ENCODE results near the gene CST7.
"Not testable (repeated sequence)": the region's sequence is repeated elsewhere in the genome, so short reads cannot be mapped to it uniquely, and the experiment has no call there.

The CST7 gene

GRCh38 chr20:24948939-24949679, at the start of gene CST7:
Gene CST7 (plus strand): TSS chr20:24949269. CDS start chr20:24949506, 237 bp downstream.
- no peak for DNase-seq

DNA sequence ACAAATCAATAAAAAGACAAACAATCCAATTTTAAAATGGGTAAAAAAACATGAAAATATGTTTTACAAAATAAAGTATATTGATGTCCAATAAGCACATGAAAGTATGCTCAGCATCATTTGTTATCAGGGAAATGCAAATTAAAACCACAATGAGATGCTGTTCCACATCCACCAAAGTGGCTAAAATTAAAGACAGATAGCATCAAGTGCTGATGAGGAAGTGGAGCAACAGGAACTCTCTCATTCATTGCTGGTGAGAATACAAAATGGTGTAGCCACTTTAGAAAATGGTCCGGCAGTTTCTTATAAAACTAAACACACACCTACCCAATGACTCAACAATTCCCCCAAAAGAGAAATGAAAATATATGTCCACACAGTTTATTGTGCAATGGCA, 42.3 kb upstream of the CST7 start:
- no peak for DNase-seq

GRCh38 chr20:24908642-24909041, 40.4 kb upstream of the CST7 start:
- no peak for DNase-seq

GRCh38 chr20:24909086-24909780, 39.8 kb upstream of the CST7 start:
- DNase-seq: no peak

DNA sequence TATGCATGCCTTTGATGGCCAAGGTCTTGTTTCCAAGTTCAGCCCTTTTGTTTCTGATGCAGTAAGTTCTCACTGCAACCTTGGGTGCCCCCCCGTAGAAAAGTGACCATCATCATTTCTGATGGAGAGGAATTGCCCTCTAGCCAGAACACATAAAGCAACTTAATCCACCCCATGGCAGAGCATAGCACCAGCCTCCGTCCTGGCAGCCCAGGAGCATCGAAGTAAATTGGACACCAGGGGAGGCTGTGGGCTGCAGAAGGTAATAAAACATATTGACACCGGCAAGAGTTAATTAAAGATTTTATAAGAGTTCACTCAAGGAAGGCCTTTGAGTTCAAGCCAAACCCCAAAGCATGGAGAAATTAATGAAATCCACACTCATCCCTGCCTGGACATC, 39.2 kb upstream of the CST7 start:
- no peak for DNase-seq

DNA sequence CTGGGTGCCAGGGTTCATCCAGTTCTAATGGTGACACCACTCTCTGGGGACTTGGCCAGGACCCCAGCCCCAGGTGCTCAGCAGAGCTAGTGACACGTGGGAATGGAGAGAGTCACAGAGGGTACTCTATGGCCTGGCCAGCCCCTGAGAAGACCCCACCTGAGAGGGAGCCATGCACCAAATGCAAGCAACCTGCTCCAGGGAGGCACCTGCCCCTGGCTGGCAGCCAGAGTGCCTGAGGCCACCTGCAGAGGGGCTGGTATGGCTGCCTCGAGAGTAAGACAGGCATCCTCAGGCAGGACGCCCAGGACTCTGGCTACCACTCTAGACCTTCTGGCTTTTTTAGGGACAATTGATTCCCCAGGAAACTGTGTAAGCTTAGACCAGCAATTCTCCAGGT, 38.6 kb upstream of the CST7 start:
- DNase-seq: no peak

DNA sequence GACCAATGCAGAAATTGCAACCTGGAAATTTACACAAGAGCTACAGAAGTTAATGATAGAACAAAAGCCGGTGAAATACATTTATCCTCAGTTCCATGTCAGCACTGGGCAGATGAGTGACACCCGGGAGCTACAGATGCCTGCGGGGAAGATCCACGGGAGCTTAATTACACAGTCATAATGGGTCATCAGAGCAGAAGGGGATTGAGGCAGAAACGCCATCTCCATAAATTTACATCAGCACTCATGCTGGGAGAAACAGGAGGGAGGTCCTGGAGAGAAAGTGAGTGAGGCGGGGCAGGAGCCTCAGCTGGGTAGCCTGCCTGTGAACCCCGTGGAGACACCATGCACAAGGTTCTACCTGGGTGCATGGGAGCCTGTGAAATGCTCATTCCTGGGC, 37.6 kb upstream of the CST7 start:
- no peak for DNase-seq

DNA sequence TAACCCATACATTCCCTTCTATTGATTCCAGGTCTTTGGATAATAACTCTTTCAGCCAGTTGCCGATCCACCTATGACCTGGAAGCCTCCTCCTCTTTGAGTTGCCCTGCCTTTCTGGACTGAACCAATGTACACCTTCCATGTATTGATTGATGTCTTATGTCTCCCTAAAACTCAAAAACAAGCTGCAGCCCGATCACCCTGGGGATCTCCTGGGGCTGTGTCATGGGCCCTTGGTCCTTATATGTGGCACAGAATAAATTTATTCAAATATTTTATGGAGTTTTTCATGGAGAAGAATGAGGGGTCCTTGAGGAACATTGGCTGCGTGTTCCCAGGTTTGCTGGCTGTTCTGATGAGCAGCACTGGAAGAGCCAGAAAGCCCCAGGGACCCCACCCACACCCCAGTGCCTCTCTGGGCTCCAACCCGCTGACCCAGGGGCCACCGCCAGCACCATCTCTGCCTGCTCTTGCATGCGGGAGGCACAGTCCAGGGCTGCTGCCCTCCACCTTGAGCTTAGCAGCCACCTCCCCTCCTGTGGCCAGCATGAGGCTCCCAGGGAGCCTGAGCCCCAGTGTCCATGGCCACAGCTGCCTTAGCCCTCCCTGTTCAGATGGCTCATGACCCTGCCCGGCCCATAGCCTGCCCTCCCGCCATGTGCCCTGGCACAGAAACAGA, 36.5 kb upstream of the CST7 start:
- DNase-seq: no peak

GRCh38 chr20:24913076-24913628, 35.9 kb upstream of the CST7 start:
- no peak for DNase-seq

- DNase-seq: no peak
Observed at GRCh38 chr20:24914388-24915241, 34.5 kb upstream of the CST7 start.

GRCh38 chr20:24915440-24915839, 33.6 kb upstream of the CST7 start:
- no peak for DNase-seq

- no peak for DNase-seq
Observed at GRCh38 chr20:24915892-24916291, 33.2 kb upstream of the CST7 start.

DNA sequence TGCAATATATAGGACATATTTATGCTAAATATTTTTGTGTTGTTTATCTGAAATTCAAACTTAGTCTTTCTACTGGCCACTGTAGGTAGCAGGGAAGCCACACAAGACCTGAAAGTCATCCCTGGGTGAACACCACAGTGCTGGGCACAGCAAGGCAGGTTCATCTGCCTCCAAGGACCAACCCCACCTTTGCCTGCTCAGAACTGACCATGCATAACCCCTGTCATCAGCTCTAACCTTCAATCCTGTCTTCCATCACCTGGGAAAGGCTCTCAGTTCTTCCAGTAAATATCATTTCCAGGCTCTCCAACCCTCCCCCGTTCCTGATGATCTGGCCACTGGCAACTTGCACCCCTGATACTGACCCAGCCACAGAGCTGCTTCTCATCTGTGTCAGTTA, 32.7 kb upstream of the CST7 start:
- DNase-seq: no peak

DNA sequence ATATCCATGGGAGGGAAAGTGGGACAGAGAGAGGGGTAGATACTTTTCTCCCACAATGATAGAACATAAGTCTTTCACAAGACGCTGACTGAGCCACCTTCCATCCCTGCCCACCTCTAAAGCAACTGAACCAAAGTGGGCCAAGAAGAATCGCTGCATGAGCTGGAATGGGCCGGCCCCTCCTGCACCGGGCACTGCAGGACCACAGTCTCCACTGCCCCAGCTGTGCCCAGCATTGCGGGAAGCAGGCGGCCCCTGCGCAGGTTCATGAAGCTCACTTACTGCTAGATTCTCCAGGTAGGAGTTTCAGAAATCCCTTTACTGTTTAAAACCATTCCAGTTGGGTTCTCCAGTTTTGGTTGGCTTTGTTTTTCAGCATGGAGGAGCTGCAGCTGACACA, 32.0 kb upstream of the CST7 start:
- no peak for DNase-seq

DNA sequence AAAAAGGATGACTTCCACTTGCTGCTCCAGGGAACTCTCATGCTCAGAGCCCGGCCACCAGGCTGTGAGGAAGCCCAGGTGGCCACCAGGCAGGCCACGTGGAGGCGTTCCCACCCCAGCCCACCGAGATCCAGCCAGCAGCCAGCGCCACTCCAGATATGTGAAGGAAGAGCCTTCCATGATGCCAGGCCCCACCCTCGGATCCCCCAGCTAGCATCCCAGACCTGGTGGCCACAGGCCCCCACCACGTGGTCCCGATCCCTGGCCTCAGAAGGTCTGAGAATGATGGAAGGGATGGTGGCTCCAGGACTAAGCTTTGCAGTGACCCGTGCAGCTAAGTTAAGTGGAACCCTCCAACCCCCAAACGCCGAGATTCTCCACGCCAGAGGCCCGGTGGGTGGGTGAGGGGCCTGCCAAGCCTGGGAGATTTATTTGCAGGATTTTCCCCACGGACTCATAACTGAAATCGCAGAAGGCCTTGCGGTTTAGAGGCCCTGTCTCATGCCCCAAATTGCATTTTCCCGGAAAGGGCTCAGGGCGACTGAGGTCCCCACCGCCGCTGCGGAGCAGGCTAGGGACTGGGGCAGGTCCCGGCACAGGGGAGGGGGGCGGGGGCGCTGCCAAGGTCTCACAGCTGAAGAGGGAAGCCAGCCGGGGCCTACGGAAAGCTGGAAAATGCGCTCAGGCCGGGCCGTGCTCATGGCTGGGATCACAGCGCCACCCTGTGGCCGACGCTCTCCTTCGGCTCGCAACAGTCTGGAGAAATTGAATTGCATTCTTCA, 31.1 kb upstream of the CST7 start:
- peak in 1 of 2 experiments; percentile 32 for DNase-seq

DNA sequence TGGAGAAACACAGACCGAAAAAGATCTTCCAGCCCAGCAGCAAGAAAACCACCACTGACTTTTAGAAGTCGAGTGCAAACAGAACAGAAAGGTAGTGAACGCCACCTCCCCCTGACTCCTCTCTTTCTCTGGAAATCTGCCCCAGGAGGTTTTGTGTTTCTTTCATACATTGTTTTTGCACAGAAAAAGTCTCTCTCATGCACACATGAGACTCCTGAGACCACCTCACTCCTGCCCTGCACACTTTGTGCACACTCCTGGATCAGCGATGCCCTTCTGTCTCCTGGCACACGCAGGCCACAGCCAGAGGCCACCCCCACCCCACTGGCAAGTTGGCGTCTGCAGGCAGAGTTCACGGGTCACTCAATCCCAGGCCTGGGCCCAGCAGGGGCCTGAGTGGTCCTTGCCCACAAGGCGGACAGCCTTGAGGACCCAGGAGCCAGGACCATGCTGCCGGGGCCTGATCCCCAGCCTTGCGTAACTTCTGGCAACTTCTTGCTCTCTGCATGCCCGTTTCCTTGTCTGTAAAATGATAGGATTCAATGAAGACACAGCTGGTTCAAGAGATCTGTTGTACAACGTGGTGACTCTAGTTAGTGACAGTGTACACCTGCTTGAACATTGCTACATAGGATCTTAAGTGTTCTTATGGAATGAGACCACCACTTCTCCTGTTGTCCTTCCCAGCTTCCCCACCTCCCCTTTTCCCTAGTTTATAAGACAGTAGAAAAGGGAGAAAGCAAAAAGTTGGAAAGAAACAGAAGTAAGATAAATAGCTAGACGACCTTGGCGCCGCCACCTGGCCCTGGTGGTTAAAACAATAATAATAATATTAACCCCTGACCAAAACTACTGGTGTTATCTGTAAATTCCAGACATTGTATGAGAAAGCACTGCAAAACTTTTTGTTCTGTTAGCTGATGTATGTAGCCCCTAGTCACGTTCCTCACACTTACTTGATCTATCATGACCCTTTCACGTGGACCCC, 30.2 kb upstream of the CST7 start:
- DNase-seq: no peak

DNA sequence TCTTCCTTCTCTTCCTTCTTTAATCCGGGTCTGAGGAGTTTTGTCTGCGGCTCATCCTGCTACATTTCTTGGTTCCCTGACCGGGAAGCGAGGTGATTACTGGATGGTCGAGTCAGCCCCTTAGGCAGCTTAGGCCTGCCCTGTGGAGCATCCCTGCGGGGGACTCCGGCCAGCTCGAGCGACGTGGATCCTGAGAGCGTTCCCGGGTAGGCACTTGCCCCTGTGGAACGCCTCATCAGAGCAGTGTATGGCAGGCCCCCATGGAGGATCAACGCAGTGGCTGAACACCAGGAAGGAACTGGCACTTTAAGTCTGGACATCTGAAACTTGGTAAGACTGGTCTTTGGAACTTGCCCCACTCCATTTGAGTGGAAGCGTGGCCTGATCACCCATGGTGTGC, 29.4 kb upstream of the CST7 start:
- not testable (repeated sequence) for DNase-seq

DNA sequence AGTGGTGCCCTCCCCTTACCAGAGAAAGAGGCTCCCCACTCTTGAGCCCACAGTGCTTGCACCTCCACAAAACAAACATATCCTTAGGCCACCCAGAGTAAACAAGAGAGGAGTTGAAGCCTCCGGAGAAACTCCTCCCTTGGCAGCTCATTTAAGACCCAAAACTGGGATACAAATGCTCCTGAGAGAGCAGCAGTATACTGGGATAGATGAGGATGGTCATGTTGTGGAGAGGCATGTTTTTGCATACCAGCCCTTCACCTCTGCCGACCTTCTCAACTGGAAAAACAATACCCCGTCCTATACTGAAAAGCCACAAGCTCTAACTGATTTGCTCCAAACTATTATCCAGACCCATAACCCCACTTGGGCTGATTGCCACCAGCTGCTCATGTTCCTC, 28.4 kb upstream of the CST7 start:
- DNase-seq: not testable (repeated sequence)

DNA sequence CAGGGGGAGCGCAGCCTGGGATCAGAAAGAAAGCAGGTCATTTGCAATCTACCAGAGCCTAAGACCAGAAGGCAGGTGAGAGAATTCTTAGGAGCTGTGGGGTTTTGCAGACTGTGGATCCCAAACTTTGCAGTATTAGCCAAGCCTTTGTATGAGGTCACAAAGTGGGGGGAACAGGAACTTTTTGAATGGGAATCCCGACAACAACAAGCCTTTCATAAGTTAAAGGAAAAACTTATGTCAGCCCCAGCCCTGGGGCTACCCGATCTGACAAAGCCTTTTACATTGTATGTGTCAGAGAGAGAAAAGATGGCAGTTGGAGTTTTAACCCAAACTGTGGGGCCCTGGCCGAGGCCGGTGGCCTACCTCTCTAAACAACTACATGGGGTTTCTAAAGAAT, 19.8 kb upstream of the CST7 start:
- DNase-seq: not testable (repeated sequence)

Measured in cerebellar nuclear complex (tissue), 1 donor.